Endothelial cell of coronary artery (primary cell): Measurements from ENCODE around the gene SMG5. TPM values are rescaled to one million over a fixed set of nuclear protein-coding genes. Genes with fewer than 3 reads are reported as not detected.

Source experiments
- total RNA-seq: library from RNA; depleted of rRNA; stranded (reverse); fragments of >200 nt; gene quantifications from 2 replicates; pipeline ENCODE4 v1.2.3, GENCODE V29; 2014

SMG5 gene, protein sequence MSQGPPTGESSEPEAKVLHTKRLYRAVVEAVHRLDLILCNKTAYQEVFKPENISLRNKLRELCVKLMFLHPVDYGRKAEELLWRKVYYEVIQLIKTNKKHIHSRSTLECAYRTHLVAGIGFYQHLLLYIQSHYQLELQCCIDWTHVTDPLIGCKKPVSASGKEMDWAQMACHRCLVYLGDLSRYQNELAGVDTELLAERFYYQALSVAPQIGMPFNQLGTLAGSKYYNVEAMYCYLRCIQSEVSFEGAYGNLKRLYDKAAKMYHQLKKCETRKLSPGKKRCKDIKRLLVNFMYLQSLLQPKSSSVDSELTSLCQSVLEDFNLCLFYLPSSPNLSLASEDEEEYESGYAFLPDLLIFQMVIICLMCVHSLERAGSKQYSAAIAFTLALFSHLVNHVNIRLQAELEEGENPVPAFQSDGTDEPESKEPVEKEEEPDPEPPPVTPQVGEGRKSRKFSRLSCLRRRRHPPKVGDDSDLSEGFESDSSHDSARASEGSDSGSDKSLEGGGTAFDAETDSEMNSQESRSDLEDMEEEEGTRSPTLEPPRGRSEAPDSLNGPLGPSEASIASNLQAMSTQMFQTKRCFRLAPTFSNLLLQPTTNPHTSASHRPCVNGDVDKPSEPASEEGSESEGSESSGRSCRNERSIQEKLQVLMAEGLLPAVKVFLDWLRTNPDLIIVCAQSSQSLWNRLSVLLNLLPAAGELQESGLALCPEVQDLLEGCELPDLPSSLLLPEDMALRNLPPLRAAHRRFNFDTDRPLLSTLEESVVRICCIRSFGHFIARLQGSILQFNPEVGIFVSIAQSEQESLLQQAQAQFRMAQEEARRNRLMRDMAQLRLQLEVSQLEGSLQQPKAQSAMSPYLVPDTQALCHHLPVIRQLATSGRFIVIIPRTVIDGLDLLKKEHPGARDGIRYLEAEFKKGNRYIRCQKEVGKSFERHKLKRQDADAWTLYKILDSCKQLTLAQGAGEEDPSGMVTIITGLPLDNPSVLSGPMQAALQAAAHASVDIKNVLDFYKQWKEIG
- total RNA-seq = 48.9 and 61.2 TPM in 2 replicates

DNA sequence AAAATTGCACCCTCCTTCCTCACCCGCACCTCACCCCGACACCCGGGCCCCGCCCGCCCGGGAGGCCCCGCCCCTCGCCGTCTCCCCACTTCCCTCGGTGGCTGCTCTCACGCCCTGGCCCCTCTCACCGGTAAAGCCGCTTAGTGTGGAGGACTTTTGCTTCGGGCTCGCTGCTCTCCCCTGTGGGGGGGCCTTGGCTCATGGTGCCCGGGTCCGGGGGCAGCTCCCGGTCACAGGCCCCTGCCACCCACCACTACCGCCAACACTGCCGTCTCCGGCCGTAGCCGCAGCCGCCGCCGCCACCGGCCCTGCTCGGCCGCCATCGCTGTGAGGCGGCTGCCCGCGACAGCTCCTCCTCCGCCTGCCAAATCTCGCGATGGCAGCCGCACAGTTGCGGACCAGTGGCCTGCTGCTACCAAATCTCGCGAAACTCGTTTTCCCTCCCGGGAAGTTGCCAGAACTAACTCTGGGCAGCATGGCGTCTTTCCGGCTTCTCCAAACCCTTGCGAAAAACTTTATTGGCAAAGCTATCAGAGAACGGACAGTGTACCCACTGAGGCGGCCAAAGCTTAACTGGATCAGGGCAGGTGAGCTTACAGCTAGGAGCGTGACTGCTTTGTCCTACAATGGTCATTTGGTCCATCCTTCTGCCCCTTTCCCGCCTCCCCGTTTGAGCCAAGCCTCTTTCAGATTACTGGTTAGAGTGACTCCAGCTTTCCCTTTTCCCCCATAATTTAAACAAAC, at the start of gene SMG5:
SMG5 (minus strand) TSS at position 347 of the 744 bp plus-strand sequence; CDS start at position 202, 145 bp downstream.

DNA sequence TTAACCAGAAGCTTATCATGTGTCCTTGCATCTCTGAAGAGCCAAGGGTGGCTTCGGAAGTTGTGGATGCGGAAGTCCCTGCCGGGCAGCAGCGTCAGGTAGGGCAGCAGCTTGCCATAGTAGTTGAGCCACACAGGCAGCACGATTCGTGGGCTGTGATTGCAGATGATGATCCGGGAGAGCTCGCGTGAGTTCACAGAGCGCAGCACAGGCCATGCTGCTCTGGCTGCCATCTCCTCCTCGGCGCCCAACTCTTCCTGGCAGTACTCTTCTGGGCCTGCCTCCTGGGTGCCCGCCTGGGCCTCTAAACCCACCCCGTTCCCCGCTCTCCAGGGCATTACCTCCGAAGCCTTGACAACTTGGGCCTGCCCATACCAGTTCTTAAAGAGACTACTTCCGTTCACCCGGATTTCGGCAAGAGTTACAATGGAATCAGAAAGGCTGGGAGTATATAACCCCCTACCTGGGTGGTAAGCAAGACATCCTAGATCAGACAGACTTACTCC, 16.3 kb upstream of the SMG5 start, which contains the start of gene VHLL:
VHLL (minus strand) TSS at position 456 of the 506 bp plus-strand sequence; CDS start at position 338, 118 bp downstream.

DNA sequence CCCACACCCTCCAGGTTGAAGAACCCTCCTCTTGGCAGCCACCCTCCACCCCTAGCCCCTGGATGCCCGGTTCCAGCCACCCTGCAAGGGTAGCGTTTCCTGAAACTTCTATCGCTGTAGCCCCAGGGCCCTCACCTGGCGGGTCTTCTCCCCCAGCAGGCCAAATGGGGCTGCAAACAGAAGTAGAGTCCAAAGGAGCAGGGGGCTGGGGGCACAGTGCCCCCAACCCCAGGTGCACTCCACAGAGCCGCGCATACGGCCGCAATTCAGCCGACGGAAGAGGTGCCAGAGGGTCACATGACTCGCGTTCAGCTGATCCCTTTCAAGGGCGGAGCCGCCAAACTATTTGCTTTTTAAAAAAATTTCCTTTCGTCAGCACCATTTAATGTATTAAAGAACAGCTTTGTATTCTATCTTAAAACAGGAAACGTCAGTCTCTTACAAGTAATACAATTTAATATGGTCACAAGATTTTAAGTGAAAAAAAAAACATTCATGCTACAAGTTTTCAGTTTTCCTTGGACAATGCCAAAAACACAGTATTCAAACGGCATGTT, 12.8 kb upstream of the SMG5 start, which contains the start of gene GLMP:
GLMP (minus strand) TSS at position 289 of the 557 bp plus-strand sequence; CDS start at position 255, 34 bp downstream.

DNA sequence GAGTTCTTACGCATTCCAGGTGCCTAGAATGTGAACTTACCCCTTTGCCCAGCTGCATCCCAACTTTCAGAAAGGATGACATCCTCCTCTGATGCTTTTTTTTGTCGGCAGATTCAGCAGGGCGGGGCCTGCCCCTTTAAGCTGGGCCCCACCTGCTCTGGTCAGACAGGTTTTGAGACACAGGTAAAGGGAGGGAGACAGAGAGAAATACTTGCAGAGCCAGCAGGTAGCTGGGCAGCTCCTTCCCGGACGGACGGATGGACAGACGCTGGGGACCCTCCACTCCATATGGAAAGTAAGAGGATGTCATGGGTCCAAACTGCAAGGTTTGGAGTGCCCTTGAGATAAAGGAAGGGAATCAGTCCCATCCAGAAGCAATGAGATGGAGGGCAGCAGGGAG, 1.5 kb upstream of the SMG5 start, which contains the start of gene TMEM79:
TMEM79 (plus strand) TSS at position 214 of the 400 bp plus-strand sequence. CDS start 902 bp downstream, outside the sequence.

DNA sequence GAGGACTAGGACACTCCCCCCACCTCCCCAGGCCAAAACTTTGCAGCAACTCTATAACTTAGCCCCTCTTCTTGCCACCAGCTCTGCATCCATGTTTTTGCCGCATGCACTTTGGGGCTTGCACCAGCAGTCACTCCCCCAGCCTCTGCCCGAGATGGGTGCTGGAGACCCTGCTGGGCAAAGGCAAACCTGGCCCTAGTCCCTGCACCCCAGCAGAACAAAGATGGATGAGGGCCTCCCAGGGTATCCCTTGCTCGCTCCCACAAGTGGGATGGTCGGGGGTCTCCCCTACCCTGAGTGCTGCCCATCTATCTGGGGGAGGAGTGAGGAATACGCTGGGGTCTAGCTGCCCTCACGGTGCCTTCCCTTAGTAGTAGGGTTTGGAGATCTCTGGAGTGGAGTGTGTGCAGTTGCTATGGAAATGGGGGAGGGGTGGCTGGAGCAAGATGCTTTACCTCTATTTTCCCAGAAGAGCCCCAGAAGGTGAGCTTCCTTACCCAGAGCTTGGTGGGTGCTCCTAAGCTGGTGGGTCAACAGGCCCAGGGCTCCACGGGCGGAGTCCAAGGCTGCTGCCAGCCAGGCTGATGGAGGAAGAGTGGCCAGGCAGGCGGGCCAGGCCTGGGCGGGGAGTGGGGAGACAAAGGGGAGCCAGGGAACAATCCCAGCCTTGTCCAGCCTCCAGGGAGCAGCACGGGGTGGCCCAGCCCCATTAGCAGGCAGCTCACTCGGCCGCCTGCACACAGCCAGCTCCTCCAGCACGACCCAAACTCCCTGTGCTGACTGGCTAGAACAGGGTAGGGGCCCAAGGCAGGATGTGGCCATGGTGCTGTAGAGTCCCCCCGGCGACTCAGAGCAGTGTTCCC, 34.9 kb downstream of the SMG5 start, which contains the start of gene PAQR6:
PAQR6 (minus strand) TSS at position 597 of the 863 bp plus-strand sequence. CDS start 1,325 bp downstream, outside the sequence.

DNA sequence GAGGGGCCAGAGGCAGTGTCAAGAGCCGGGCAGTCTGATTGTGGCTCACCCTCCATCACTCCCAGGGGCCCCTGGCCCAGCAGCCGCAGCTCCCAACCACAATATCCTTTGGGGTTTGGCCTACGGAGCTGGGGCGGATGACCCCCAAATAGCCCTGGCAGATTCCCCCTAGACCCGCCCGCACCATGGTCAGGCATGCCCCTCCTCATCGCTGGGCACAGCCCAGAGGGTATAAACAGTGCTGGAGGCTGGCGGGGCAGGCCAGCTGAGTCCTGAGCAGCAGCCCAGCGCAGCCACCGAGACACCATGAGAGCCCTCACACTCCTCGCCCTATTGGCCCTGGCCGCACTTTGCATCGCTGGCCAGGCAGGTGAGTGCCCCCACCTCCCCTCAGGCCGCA, 40.7 kb downstream of the SMG5 start, which contains the start of gene BGLAP:
BGLAP (plus strand) TSS at position 259 of the 400 bp plus-strand sequence; CDS start at position 307, 48 bp downstream.

DNA sequence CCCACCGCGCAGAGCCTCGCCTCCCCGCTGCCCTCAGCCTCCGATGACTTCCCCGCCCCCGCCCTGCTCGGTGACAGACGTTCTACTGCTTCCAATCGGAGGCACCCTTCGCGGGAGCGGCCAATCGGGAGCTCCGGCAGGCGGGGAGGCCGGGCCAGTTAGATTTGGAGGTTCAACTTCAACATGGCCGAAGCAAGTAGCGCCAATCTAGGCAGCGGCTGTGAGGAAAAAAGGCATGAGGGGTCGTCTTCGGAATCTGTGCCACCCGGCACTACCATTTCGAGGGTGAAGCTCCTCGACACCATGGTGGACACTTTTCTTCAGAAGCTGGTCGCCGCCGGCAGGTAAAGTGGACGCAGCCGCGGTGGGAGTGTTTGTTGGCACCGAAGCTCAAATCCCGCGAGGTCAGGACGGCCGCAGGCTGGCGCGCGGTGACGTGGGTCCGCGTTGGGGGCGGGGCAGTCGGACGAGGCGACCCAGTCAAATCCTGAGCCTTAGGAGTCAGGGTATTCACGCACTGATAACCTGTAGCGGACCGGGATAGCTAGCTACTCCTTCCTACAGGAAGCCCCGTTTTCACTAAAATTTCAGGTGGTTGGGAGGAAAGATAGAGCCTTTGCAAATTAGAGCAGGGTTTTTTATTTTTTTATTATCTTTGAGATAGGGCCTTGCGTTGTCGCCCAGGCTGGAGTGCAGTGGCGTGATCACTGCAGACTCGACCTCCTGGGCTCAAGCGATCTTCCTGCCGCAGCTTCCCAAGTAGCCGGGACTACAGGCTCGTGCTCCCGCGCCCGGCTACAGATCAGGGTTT, 69.6 kb downstream of the SMG5 start, which contains the start of gene PMF1:
PMF1 (plus strand) TSS at position 175 of the 811 bp plus-strand sequence; CDS start at position 184, 9 bp downstream.

Other genes with a start within 250 kb of the SMG5 start
- 17.2 and 17.4 TPM in 2 replicates for gene UBQLN4, start 229.0 kb downstream of the SMG5 start, total RNA-seq
- gene LAMTOR2, start 228.0 kb downstream of the SMG5 start, total RNA-seq = 71.8 and 96.3 TPM in 2 replicates
- gene RAB25, start 221.7 kb downstream of the SMG5 start, total RNA-seq = not detected in 2 replicates
- gene MEX3A, start 200.4 kb downstream of the SMG5 start, total RNA-seq = 5.6 and 12.3 TPM in 2 replicates
- 737 and 1,090 TPM in 2 replicates for gene LMNA, start 168.1 kb downstream of the SMG5 start, total RNA-seq
- 0.27 and 0.56 TPM in 2 replicates for gene SEMA4A, start 129.2 kb downstream of the SMG5 start, total RNA-seq
- gene SLC25A44, start 88.7 kb downstream of the SMG5 start, total RNA-seq = 8.3 and 10.0 TPM in 2 replicates
- gene PMF1, start 69.8 kb downstream of the SMG5 start, total RNA-seq = 32.5 and 45.0 TPM in 2 replicates
- 0.19 and 0.27 TPM in 2 replicates for gene BGLAP, start 40.6 kb downstream of the SMG5 start, total RNA-seq
- gene PAQR6, start 34.8 kb downstream of the SMG5 start, total RNA-seq = 0.27 and 0.47 TPM in 2 replicates
- gene TMEM79, start 1.5 kb upstream of the SMG5 start, total RNA-seq = 1.2 and 1.5 TPM in 2 replicates
- gene GLMP, start 12.9 kb upstream of the SMG5 start, total RNA-seq = 31.9 and 38.0 TPM in 2 replicates
- gene VHLL, start 16.5 kb upstream of the SMG5 start, total RNA-seq = 0.09 TPM in 1 of 2 replicates, not detected in the other
- 671 and 748 TPM in 2 replicates for gene CCT3, start 55.5 kb upstream of the SMG5 start, total RNA-seq
- gene TSACC, start 55.7 kb upstream of the SMG5 start, total RNA-seq = not detected in 2 replicates
- not detected in 2 replicates for gene RHBG, start 86.4 kb upstream of the SMG5 start, total RNA-seq
- gene MEF2D, start 217.9 kb upstream of the SMG5 start, total RNA-seq = 4.2 and 6.7 TPM in 2 replicates